Loucy (cell line): Measurements from ENCODE around the gene ERH.

Experiments used
- H2AFZ ChIP-seq: fragments of 200-600 bp; sonication (generic); 2 replicates; pipeline ENCODE4 v1.6.0; 2016; ENCODE audit warnings: antibody characterized with exemption, mild to moderate bottlenecking, low read length, moderate library complexity
- H3F3A ChIP-seq: fragments of 200-600 bp; 2 replicates; pipeline ENCODE4 v1.6.0; 2016; ENCODE audit warnings: antibody characterized with exemption, low read depth, mild to moderate bottlenecking
- H3K27me3 ChIP-seq: fragments of 200-600 bp; sonication (generic); 2 replicates; pipeline ENCODE4 v1.6.1; 2014; ENCODE audit warnings: low read length, mild to moderate bottlenecking; ENCODE audit not compliant: insufficient read depth, poor library complexity, severe bottlenecking
- H3K36me3 ChIP-seq: fragments of 200-600 bp; sonication (generic); 2 replicates; pipeline ENCODE4 v1.6.1; 2016; ENCODE audit warnings: low read length; ENCODE audit not compliant: insufficient read depth
- H3K4me1 ChIP-seq: fragments of 200-600 bp; sonication (generic); 2 replicates; pipeline ENCODE4 v1.5.1; 2014; ENCODE audit warnings: low read length, mild to moderate bottlenecking; ENCODE audit not compliant: insufficient read depth, poor library complexity, severe bottlenecking
- H3K4me2 ChIP-seq: fragments of 200-600 bp; sonication (generic); 2 replicates; pipeline ENCODE4 v1.6.0; 2014; ENCODE audit warnings: antibody characterized with exemption, low read length, low read depth, mild to moderate bottlenecking; ENCODE audit not compliant: poor library complexity, severe bottlenecking
- H3K4me3 ChIP-seq: fragments of 200-600 bp; sonication (generic); 2 replicates; pipeline ENCODE4 v1.5.1; 2014; ENCODE audit warnings: low read length, mild to moderate bottlenecking, mixed read lengths; ENCODE audit not compliant: poor library complexity, severe bottlenecking
- H3K79me2 ChIP-seq: fragments of 200-600 bp; sonication (generic); 2 replicates; pipeline ENCODE4 v1.6.1; 2014; ENCODE audit warnings: low read length; ENCODE audit not compliant: insufficient read depth
- H3K9ac ChIP-seq: fragments of 200-600 bp; sonication (generic); 2 replicates; pipeline ENCODE4 v1.6.0; 2014; ENCODE audit warnings: mild to moderate bottlenecking, low read depth, low read length, moderate library complexity; ENCODE audit not compliant: poor library complexity, severe bottlenecking
- H3K9me2 ChIP-seq: fragments of 200-600 bp; sonication (generic); replicated peaks from 2 replicates; pipeline ENCODE4 v1.6.1; 2016; ENCODE audit warnings: low read depth, low read length, mixed read lengths
- H3K9me3 ChIP-seq: fragments of 200-600 bp; sonication (generic); 2 replicates; pipeline ENCODE4 v1.6.1; 2014; ENCODE audit warnings: mild to moderate bottlenecking, antibody characterized with exemption, low read length, low read depth; ENCODE audit not compliant: insufficient read depth
- H4K20me1 ChIP-seq: fragments of 200-600 bp; sonication (generic); 2 replicates; pipeline ENCODE4 v1.6.0; 2014; ENCODE audit warnings: antibody characterized with exemption, low read length, mild to moderate bottlenecking; ENCODE audit not compliant: insufficient read depth, poor library complexity, severe bottlenecking
- EZH2phosphoT487 ChIP-seq: fragments of 200-600 bp; IDR thresholded peaks from 2 replicates; pipeline ENCODE4 v1.6.1; 2018; ENCODE audit warnings: antibody characterized with exemption, mild to moderate bottlenecking, moderate library complexity, borderline replicate concordance
- TF ChIP-seq, protein P1 (sequence below): fragments of 200-600 bp; sonication (generic); conservative IDR thresholded peaks from 2 replicates; pipeline ENCODE4 v1.5.1; 2014; ENCODE audit warnings: mild to moderate bottlenecking, antibody characterized with exemption, low read length

Gene ERH

DNA sequence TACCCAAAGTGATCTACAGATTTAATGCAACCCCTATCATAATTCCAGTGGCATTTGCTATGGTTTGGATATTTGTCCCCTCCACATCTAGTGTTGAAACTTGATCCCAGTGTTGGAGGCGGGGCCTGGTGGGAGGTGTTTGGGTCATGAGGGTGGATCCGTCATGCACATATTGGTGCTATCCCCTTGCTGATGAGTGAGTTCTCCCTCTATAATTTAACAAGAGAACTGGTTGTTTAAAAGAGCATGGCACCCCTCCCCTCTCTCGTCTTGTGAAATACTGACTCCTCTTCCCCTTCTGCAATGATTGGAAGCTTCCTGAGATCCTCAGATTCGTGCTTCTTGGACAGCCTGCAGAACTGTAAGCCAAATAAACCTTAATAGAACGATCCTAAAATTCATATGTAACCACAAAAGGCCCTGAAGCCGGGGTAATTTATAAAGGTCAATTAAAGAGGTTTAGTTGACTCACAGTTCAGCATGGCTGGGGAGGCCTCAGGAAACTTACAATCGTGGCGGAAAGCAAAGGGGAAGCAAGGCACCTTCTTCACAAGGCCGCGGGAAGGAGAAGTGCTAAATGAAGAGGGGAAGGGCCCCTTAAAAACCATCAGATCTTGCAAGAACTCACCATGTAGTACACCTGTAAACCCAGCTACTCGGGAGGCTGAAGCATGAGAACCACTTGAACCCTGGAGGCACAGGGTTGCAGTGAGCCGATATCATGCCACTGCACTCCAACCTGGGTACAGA lies 41.6 kb upstream of the ERH start:
- Histone ChIP-seq H3K79me2 (peaks cover 25% of the 10 kb centered on the region), H3K27me3 (no peaks in the 10 kb centered on the region), H3K36me3 (peaks cover 29% of the 10 kb centered on the region), H3K9me3 (no peaks in the 10 kb centered on the region), H3F3A (no peaks in the 10 kb centered on the region; the same call in 1 of the 2 replicates), H3K9me2 (no peaks in the 10 kb centered on the region), H2AFZ (no peak overlapping the region), H3K9ac (no peak overlapping the region), H3K4me1 (no peaks in the 10 kb centered on the region), H4K20me1 (no peaks in the 10 kb centered on the region), H3K4me2 (no peak overlapping the region), H3K4me3 (no peak overlapping the region)
- TF ChIP-seq, protein P1, sequence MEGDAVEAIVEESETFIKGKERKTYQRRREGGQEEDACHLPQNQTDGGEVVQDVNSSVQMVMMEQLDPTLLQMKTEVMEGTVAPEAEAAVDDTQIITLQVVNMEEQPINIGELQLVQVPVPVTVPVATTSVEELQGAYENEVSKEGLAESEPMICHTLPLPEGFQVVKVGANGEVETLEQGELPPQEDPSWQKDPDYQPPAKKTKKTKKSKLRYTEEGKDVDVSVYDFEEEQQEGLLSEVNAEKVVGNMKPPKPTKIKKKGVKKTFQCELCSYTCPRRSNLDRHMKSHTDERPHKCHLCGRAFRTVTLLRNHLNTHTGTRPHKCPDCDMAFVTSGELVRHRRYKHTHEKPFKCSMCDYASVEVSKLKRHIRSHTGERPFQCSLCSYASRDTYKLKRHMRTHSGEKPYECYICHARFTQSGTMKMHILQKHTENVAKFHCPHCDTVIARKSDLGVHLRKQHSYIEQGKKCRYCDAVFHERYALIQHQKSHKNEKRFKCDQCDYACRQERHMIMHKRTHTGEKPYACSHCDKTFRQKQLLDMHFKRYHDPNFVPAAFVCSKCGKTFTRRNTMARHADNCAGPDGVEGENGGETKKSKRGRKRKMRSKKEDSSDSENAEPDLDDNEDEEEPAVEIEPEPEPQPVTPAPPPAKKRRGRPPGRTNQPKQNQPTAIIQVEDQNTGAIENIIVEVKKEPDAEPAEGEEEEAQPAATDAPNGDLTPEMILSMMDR, result no peak
- TF ChIP-seq EZH2phosphoT487, result no peak

GRCh38 chr14:69432364-69432763 lies 34.3 kb upstream of the ERH start:
- no peak overlapping the region for H3K9ac ChIP-seq
- H2AFZ ChIP-seq, result no peak overlapping the region
- H4K20me1 ChIP-seq, result no peaks in the 10 kb centered on the region
- H3K4me2 ChIP-seq, result no peak overlapping the region
- no peaks in the 10 kb centered on the region for H3F3A ChIP-seq
- H3K4me3 ChIP-seq, result no peak overlapping the region
- H3K79me2 ChIP-seq, result peaks cover 46% of the 10 kb centered on the region
- no peaks in the 10 kb centered on the region for H3K9me3 ChIP-seq
- no peaks in the 10 kb centered on the region for H3K27me3 ChIP-seq
- H3K36me3 ChIP-seq, result peaks cover 20% of the 10 kb centered on the region; the same call in 1 of the 2 replicates
- TF ChIP-seq, protein P1, result no peak
- no peak for TF ChIP-seq EZH2phosphoT487
- no peaks in the 10 kb centered on the region for H3K9me2 ChIP-seq
- no peaks in the 10 kb centered on the region for H3K4me1 ChIP-seq

- Histone ChIP-seq H3K27me3 (no peaks in the 10 kb centered on the region), H3K4me2 (no peak overlapping the region), H3K4me3 (no peak overlapping the region), H4K20me1 (no peaks in the 10 kb centered on the region), H3K36me3 (peaks cover 39% of the 10 kb centered on the region; the same call in 1 of the 2 replicates), H2AFZ (no peak overlapping the region), H3K9me2 (no peaks in the 10 kb centered on the region), H3F3A (no peaks in the 10 kb centered on the region), H3K4me1 (no peaks in the 10 kb centered on the region), H3K79me2 (peaks cover 31% of the 10 kb centered on the region; the same call in 1 of the 2 replicates), H3K9ac (no peak overlapping the region), H3K9me3 (no peaks in the 10 kb centered on the region)
- no peak for TF ChIP-seq EZH2phosphoT487
- TF ChIP-seq, protein P1, result no peak
Observed at GRCh38 chr14:69430306-69430939, 32.3 kb upstream of the ERH start.
